HAP-1 (cell line): ENCODE data around the gene TFAM.
A peak's percentile ranks its signal among the peaks of the same experiment; 100 is the strongest.

Source experiments
- DNase-seq, 2 experiments: peaks; one replicate each; pipeline ENCODE4 v3.0.0-alpha.2; 2016 to 2020; ENCODE audit warnings: low spot score in 2 of 2
- H3K27me3 ChIP-seq: fragments of 250-450 bp; sonication (Bioruptor Pico); 2 replicates; pipeline ENCODE4 v1.5.1; 2020; ENCODE audit warnings: low read depth, mild to moderate bottlenecking, moderate library complexity
- H3K36me3 ChIP-seq: fragments of 250-450 bp; sonication (Bioruptor Pico); replicated peaks from 2 replicates; pipeline ENCODE4 v1.5.1; 2020; ENCODE audit warnings: mild to moderate bottlenecking
- H3K4me1 ChIP-seq: fragments of 250-450 bp; sonication (Bioruptor Pico); 2 replicates; pipeline ENCODE4 v1.5.1; 2020; ENCODE audit warnings: mild to moderate bottlenecking
- H3K4me3 ChIP-seq: fragments of 250-450 bp; sonication (Bioruptor Pico); 2 replicates; pipeline ENCODE4 v1.5.1; 2020; ENCODE audit warnings: mild to moderate bottlenecking, moderate library complexity
- H3K9me3 ChIP-seq: fragments of 250-450 bp; sonication (Bioruptor Pico); 2 replicates; pipeline ENCODE4 v1.5.1; 2020; ENCODE audit warnings: mild to moderate bottlenecking, moderate library complexity
- in situ Hi-C: fragments of 300-500 bp; cut with MboI; formaldehyde crosslinking; loops from 3 replicates; pipeline ENCODE4 v1.14.3; 2020; ENCODE audit warnings: low sequenced_read_pairs, inconsistent platforms, mixed read lengths

Gene TFAM

GRCh38 chr10:58384999-58385783, at the start of gene TFAM:
TFAM (plus strand) TSS chr10:58385410; CDS start chr10:58385548, 138 bp downstream.
- H3K4me3 ChIP-seq: peak within 1 kb of the TSS; percentile 88
- peaks cover 39% of the 10 kb centered on the region for H3K36me3 ChIP-seq
- H3K9me3 ChIP-seq: no peaks in the 10 kb centered on the region
- in situ Hi-C loops: loop anchor here (10.0 kb wide), 1 partner anchor 80 kb away; no protein-coding TSS in a partner anchor
- H3K27me3 ChIP-seq: no peaks in the 10 kb centered on the region
- DNase-seq: peak; percentile 96 to 99
- H3K4me1 ChIP-seq: peaks cover 12% of the 10 kb centered on the region

DNA sequence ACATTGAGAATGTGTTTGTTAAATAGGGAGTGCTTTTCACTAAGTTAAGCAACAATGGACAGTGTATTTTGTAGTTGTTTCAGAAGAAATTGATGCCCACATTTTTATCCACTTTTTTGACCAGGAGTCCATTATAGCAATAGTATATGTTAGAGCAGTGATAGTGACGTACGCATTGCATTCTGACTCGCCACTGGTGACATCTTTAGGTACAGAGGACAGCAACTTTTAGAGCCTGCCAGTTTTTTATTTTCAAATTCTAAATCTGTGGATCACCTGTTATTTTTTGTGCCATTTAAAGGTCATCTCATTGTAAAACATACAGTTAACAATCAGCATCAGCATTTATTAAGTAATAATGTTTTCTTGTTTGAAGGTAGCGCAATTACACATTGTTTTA, 49.0 kb upstream of the TFAM start:
- Histone ChIP-seq H3K36me3 (no peaks in the 10 kb centered on the region; the same call in 1 of the 2 replicates), H3K9me3 (no peaks in the 10 kb centered on the region), H3K4me3 (peak overlapping the region; percentile 81), H3K4me1 (peaks cover 30% of the 10 kb centered on the region), H3K27me3 (no peaks in the 10 kb centered on the region)
- DNase-seq: no peak
- in situ Hi-C loops: no loop called here

- Histone ChIP-seq H3K4me3 (no peak overlapping the region), H3K27me3 (no peaks in the 10 kb centered on the region), H3K36me3 (no peaks in the 10 kb centered on the region), H3K4me1 (peaks cover 46% of the 10 kb centered on the region), H3K9me3 (no peaks in the 10 kb centered on the region)
- in situ Hi-C loops: no loop called here
- DNase-seq: no peak
Observed at GRCh38 chr10:58341422-58341821, 43.8 kb upstream of the TFAM start.

GRCh38 chr10:58341947-58342346, 43.3 kb upstream of the TFAM start:
- in situ Hi-C loops: no loop called here
- H3K9me3 ChIP-seq: no peaks in the 10 kb centered on the region
- no peak overlapping the region for H3K4me3 ChIP-seq
- H3K4me1 ChIP-seq: peaks cover 48% of the 10 kb centered on the region
- H3K36me3 ChIP-seq: no peaks in the 10 kb centered on the region
- DNase-seq: no peak
- H3K27me3 ChIP-seq: no peaks in the 10 kb centered on the region

- Histone ChIP-seq H3K9me3 (no peaks in the 10 kb centered on the region), H3K27me3 (no peaks in the 10 kb centered on the region), H3K4me3 (no peak overlapping the region), H3K4me1 (peaks cover 72% of the 10 kb centered on the region), H3K36me3 (no peaks in the 10 kb centered on the region)
- in situ Hi-C loops: no loop called here
- DNase-seq: peak in 1 of 2 experiments; percentile 88
Observed at GRCh38 chr10:58347967-58348366, 37.2 kb upstream of the TFAM start.

- peak; percentile 75 to 98 for DNase-seq
- no peaks in the 10 kb centered on the region for H3K36me3 ChIP-seq
- in situ Hi-C loops: no loop called here
- peaks cover 76% of the 10 kb centered on the region for H3K4me1 ChIP-seq
- H3K4me3 ChIP-seq: no peak overlapping the region
- no peaks in the 10 kb centered on the region for H3K27me3 ChIP-seq
- no peaks in the 10 kb centered on the region for H3K9me3 ChIP-seq
Observed at GRCh38 chr10:58348571-58349033, 36.6 kb upstream of the TFAM start.

GRCh38 chr10:58350023-58350422, 35.2 kb upstream of the TFAM start:
- no peaks in the 10 kb centered on the region for H3K9me3 ChIP-seq
- H3K27me3 ChIP-seq: no peaks in the 10 kb centered on the region
- H3K4me3 ChIP-seq: no peak overlapping the region
- peak in 1 of 2 experiments; percentile 11 for DNase-seq
- no peaks in the 10 kb centered on the region for H3K36me3 ChIP-seq
- in situ Hi-C loops: no loop called here
- H3K4me1 ChIP-seq: peaks cover 72% of the 10 kb centered on the region

- DNase-seq: peak in 1 of 2 experiments; percentile 13
- in situ Hi-C loops: no loop called here
- H3K4me3 ChIP-seq: no peak overlapping the region
- H3K27me3 ChIP-seq: no peaks in the 10 kb centered on the region
- no peaks in the 10 kb centered on the region for H3K9me3 ChIP-seq
- H3K4me1 ChIP-seq: peaks cover 80% of the 10 kb centered on the region
- no peaks in the 10 kb centered on the region for H3K36me3 ChIP-seq
Observed at GRCh38 chr10:58350619-58351323, 34.4 kb upstream of the TFAM start.

- no peaks in the 10 kb centered on the region for H3K36me3 ChIP-seq
- no peaks in the 10 kb centered on the region for H3K9me3 ChIP-seq
- no peaks in the 10 kb centered on the region for H3K27me3 ChIP-seq
- H3K4me3 ChIP-seq: no peak overlapping the region
- in situ Hi-C loops: no loop called here
- peaks cover 85% of the 10 kb centered on the region for H3K4me1 ChIP-seq
- DNase-seq: no peak
Observed at GRCh38 chr10:58351616-58352578, 33.3 kb upstream of the TFAM start.

GRCh38 chr10:58352956-58353610, 32.1 kb upstream of the TFAM start:
- H3K36me3 ChIP-seq: no peaks in the 10 kb centered on the region
- H3K27me3 ChIP-seq: no peaks in the 10 kb centered on the region
- peaks cover 73% of the 10 kb centered on the region for H3K4me1 ChIP-seq
- no peak for DNase-seq
- no peak overlapping the region for H3K4me3 ChIP-seq
- in situ Hi-C loops: no loop called here
- no peaks in the 10 kb centered on the region for H3K9me3 ChIP-seq

DNA sequence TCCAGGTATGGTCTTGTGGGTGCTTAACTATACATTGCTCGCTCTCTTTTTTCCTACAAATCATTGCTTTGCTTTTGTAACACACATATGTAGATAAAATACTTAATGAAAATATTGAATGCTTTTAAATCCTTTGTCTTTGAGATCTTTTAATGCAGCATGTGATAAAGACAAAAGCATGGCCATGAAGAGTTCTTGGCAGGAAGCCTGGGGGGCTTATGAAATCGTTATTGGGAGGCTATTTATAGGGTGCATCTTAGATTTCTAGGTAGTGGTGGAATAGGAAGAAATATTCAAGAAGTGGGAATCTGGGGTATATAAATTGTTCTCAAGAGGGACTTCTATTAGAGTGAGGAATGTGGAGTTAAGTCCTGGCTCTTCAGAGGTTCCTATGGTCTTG, 28.5 kb upstream of the TFAM start:
- in situ Hi-C loops: no loop called here
- no peak overlapping the region for H3K4me3 ChIP-seq
- no peak for DNase-seq
- no peaks in the 10 kb centered on the region for H3K9me3 ChIP-seq
- H3K36me3 ChIP-seq: no peaks in the 10 kb centered on the region
- peaks cover 50% of the 10 kb centered on the region for H3K4me1 ChIP-seq
- no peaks in the 10 kb centered on the region for H3K27me3 ChIP-seq

DNA sequence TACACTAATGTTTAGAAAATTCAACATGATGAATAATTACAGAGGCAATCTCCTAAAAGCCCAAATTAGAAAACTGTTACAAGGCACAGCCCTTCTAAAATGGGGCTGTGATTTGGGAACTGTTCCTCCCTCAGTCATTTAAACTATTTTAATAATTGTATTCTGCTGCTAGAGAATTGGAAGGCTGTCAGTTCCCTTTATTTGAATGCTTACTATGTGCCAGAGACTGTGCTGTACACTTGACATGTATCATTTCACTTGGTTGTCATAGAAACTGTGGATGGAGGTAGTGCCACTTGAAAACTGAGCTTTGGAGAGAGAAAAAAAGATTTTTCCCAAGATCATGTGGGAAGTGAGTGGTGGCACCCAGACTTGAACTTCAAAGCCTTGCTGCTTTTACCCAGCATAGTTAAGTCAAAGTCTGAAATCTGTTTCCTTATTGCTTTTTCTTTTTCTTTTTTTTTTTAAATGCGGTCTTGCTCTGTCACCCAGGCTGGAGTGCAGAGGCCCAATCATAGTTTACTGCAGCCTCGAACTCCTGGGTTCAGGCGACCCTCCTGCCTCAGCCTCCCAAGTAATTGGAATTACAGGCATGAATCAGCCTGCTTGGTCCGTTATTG, 26.8 kb upstream of the TFAM start:
- H3K4me1 ChIP-seq: peaks cover 44% of the 10 kb centered on the region
- in situ Hi-C loops: no loop called here
- no peaks in the 10 kb centered on the region for H3K27me3 ChIP-seq
- no peaks in the 10 kb centered on the region; the same call in 1 of the 2 replicates for H3K36me3 ChIP-seq
- H3K9me3 ChIP-seq: no peaks in the 10 kb centered on the region
- DNase-seq: no peak
- no peak overlapping the region for H3K4me3 ChIP-seq
